NCI-H82 treated with DMSO at 0.1 percent for 48 hours (cell line): ENCODE data around the gene NOL9.
A peak's percentile ranks its signal among the peaks of the same experiment; 100 is the strongest.

Source experiments
- DNase-seq: peaks from one replicate; lab custom pipeline; 2025; ENCODE audit not compliant: unreplicated experiment; lab: John Stamatoyannopoulos, UW

The NOL9 gene

GRCh38 chr1:6526316-6526715, 28.0 kb downstream of the NOL9 start:
- no peak for DNase-seq

GRCh38 chr1:6523566-6523965, 30.7 kb downstream of the NOL9 start:
- DNase-seq: peak; percentile 28

GRCh38 chr1:6521536-6521935, 32.8 kb downstream of the NOL9 start:
- DNase-seq: no peak

- no peak for DNase-seq
Observed at GRCh38 chr1:6519935-6520671, 34.2 kb downstream of the NOL9 start.

GRCh38 chr1:6519491-6519934, 34.8 kb downstream of the NOL9 start:
- no peak for DNase-seq

- DNase-seq: no peak
Observed at GRCh38 chr1:6517435-6517851, 36.9 kb downstream of the NOL9 start.

- no peak for DNase-seq
Observed at GRCh38 chr1:6515771-6516170, 38.5 kb downstream of the NOL9 start.

- no peak for DNase-seq
Observed at GRCh38 chr1:6513320-6513801, 41.0 kb downstream of the NOL9 start.

- no peak for DNase-seq
Observed at GRCh38 chr1:6512908-6513280, 41.4 kb downstream of the NOL9 start.

GRCh38 chr1:6512245-6512907, 41.9 kb downstream of the NOL9 start:
- DNase-seq: no peak

- no peak for DNase-seq
Observed at GRCh38 chr1:6511561-6512244, 42.6 kb downstream of the NOL9 start.

- DNase-seq: no peak
Observed at GRCh38 chr1:6511056-6511455, 43.3 kb downstream of the NOL9 start.

- no peak for DNase-seq
Observed at GRCh38 chr1:6510493-6510892, 43.8 kb downstream of the NOL9 start.

- DNase-seq: no peak
Observed at GRCh38 chr1:6509919-6510291, 44.4 kb downstream of the NOL9 start.

- DNase-seq: no peak
Observed at GRCh38 chr1:6509220-6509918, 44.9 kb downstream of the NOL9 start.

- DNase-seq: no peak
Observed at GRCh38 chr1:6508816-6509189, 45.5 kb downstream of the NOL9 start.

- DNase-seq: no peak
Observed at GRCh38 chr1:6508154-6508815, 46.0 kb downstream of the NOL9 start.

GRCh38 chr1:6507461-6507911, 46.8 kb downstream of the NOL9 start:
- DNase-seq: no peak

GRCh38 chr1:6507037-6507428, 47.3 kb downstream of the NOL9 start:
- no peak for DNase-seq

GRCh38 chr1:6506210-6507036, 47.9 kb downstream of the NOL9 start:
- no peak for DNase-seq
